Subcutaneous abdominal adipose tissue (tissue), 5 donors: ENCODE results near the gene MEG3.

Source experiments
- H3K27ac ChIP-seq: one replicate; pipeline ENCODE4 v1.7.0; 2013; ENCODE audit warnings: low read depth, mild to moderate bottlenecking, inconsistent platforms, low read length, moderate library complexity
- H3K27me3 ChIP-seq, 5 donors: one replicate each; pipeline ENCODE4 v1.7.0; 2013; ENCODE audit warnings: low read length in 5 of 5, inconsistent platforms in 1 of 5; ENCODE audit not compliant: control insufficient read depth in 5 of 5, insufficient read depth in 4 of 5
- H3K36me3 ChIP-seq, 5 donors: one replicate each; pipeline ENCODE4 v1.7.0; 2013; ENCODE audit warnings: low read length in 5 of 5; ENCODE audit not compliant: control insufficient read depth in 5 of 5, insufficient read depth in 5 of 5
- H3K4me1 ChIP-seq, 5 donors: one replicate each; pipeline ENCODE4 v1.7.0; 2013; ENCODE audit warnings: low read length in 5 of 5, mild to moderate bottlenecking in 3 of 5, moderate library complexity in 1 of 5; ENCODE audit not compliant: control insufficient read depth in 5 of 5, insufficient read depth in 5 of 5
- H3K4me3 ChIP-seq, 5 donors: one replicate each; pipeline ENCODE4 v1.7.0; 2013; ENCODE audit warnings: low read length in 5 of 5, low read depth in 1 of 5
- H3K9ac ChIP-seq, 5 donors: one replicate each; pipeline ENCODE4 v1.7.0; 2013; ENCODE audit warnings: low read length in 5 of 5, mild to moderate bottlenecking in 4 of 5, moderate library complexity in 3 of 5
- H3K9me3 ChIP-seq, 5 donors: one replicate each; pipeline ENCODE4 v1.7.0; 2013; ENCODE audit warnings: low read length in 5 of 5; ENCODE audit not compliant: control insufficient read depth in 5 of 5
- donor health status: healthy.
- donor health status: healthy.
- donor health status: healthy.
- donor health status: healthy.
- donor health status: healthy.

MEG3 gene

GRCh38 chr14:100892496-100893227 lies 66.7 kb downstream of the MEG3 start:
- H3K27me3 ChIP-seq = peaks cover 8 to 26% (median 19%) of the 10 kb centered on the region in 5 donors

GRCh38 chr14:100893228-100893601 lies 67.3 kb downstream of the MEG3 start:
- H3K27ac ChIP-seq = no peak overlapping the region
- H3K36me3 ChIP-seq = peaks cover 0 to 3% (median 0%) of the 10 kb centered on the region in 5 donors
- no peak overlapping the region for H3K9ac ChIP-seq
- peaks cover 0 to 2% (median under 1%) of the 10 kb centered on the region in 5 donors for H3K4me1 ChIP-seq
- H3K9me3 ChIP-seq = no peaks in the 10 kb centered on the region
- no peak overlapping the region for H3K4me3 ChIP-seq
- peaks cover 8 to 26% (median 20%) of the 10 kb centered on the region in 5 donors for H3K27me3 ChIP-seq

More at GRCh38 chr14:100892496-100893227, 66.7 kb downstream of the MEG3 start:
- H3K4me3 ChIP-seq = no peak overlapping the region
- H3K9ac ChIP-seq = no peak overlapping the region
- H3K4me1 ChIP-seq = no peaks in the 10 kb centered on the region
- no peak overlapping the region for H3K27ac ChIP-seq
- peaks cover 0 to 3% (median 0%) of the 10 kb centered on the region in 5 donors for H3K36me3 ChIP-seq
- no peaks in the 10 kb centered on the region for H3K9me3 ChIP-seq

GRCh38 chr14:100893760-100894159 lies 67.8 kb downstream of the MEG3 start:
- Histone ChIP-seq H3K9me3 (no peaks in the 10 kb centered on the region), H3K36me3 (peaks cover 0 to 3% (median 0%) of the 10 kb centered on the region in 5 donors), H3K27me3 (peaks cover 8 to 29% (median 24%) of the 10 kb centered on the region in 5 donors), H3K4me1 (peaks cover under 1 to 6% (median 5%) of the 10 kb centered on the region in 5 donors), H3K27ac (no peak overlapping the region), H3K9ac (no peak overlapping the region), H3K4me3 (no peak overlapping the region)

GRCh38 chr14:100894416-100894815 lies 68.5 kb downstream of the MEG3 start:
- H3K27me3 ChIP-seq = peaks cover 8 to 32% (median 24%) of the 10 kb centered on the region in 5 donors
- H3K4me3 ChIP-seq = no peak overlapping the region
- peaks cover 0 to 3% (median 0%) of the 10 kb centered on the region in 5 donors for H3K36me3 ChIP-seq

GRCh38 chr14:100895411-100895810 lies 69.5 kb downstream of the MEG3 start:
- Histone ChIP-seq H3K9ac (no peak overlapping the region), H3K9me3 (no peaks in the 10 kb centered on the region), H3K27me3 (peaks cover 8 to 36% (median 24%) of the 10 kb centered on the region in 5 donors), H3K36me3 (peaks cover 0 to 3% (median 0%) of the 10 kb centered on the region in 5 donors), H3K27ac (no peak overlapping the region), H3K4me3 (no peak overlapping the region), H3K4me1 (peaks cover 5 to 22% (median 21%) of the 10 kb centered on the region in 5 donors)

More at GRCh38 chr14:100894416-100894815, 68.5 kb downstream of the MEG3 start:
- Histone ChIP-seq H3K9ac (no peak overlapping the region), H3K9me3 (no peaks in the 10 kb centered on the region), H3K27ac (no peak overlapping the region), H3K4me1 (peaks cover 5 to 12% (median 11%) of the 10 kb centered on the region in 5 donors)

GRCh38 chr14:100896369-100897060 lies 70.6 kb downstream of the MEG3 start:
- peaks cover 5 to 29% (median 27%) of the 10 kb centered on the region in 5 donors for H3K4me1 ChIP-seq
- no peak overlapping the region for H3K27ac ChIP-seq
- no peak overlapping the region for H3K4me3 ChIP-seq
- H3K36me3 ChIP-seq = peaks cover 0 to 3% (median 0%) of the 10 kb centered on the region in 5 donors
- H3K9me3 ChIP-seq = peaks cover 0 to 2% (median under 1%) of the 10 kb centered on the region in 5 donors
- H3K9ac ChIP-seq = no peak overlapping the region
- peaks cover 15 to 46% (median 25%) of the 10 kb centered on the region in 5 donors for H3K27me3 ChIP-seq

- peaks cover 19 to 57% (median 26%) of the 10 kb centered on the region in 5 donors for H3K27me3 ChIP-seq
- H3K27ac ChIP-seq = no peak overlapping the region
- peaks cover 0 to 6% (median 3%) of the 10 kb centered on the region in 5 donors for H3K9me3 ChIP-seq
- peaks cover 0 to 5% (median 0%) of the 10 kb centered on the region in 5 donors for H3K36me3 ChIP-seq
- peaks cover 5 to 29% (median 27%) of the 10 kb centered on the region in 5 donors for H3K4me1 ChIP-seq
- no peak overlapping the region for H3K4me3 ChIP-seq
- H3K9ac ChIP-seq = no peak overlapping the region
Measured at GRCh38 chr14:100898465-100898864, 72.5 kb downstream of the MEG3 start.

- peak overlapping the region in 2 of 5 donors; percentile 29 to 34 for H3K4me3 ChIP-seq
- H3K36me3 ChIP-seq = peaks cover 0 to 2% (median 0%) of the 10 kb centered on the region in 5 donors
- peaks cover 5 to 29% (median 27%) of the 10 kb centered on the region in 5 donors for H3K4me1 ChIP-seq
- H3K27ac ChIP-seq = no peak overlapping the region
- peak overlapping the region in 1 of 5 donors; percentile 20 for H3K9ac ChIP-seq
- H3K9me3 ChIP-seq = peaks cover 0 to 6% (median 3%) of the 10 kb centered on the region in 5 donors
- H3K27me3 ChIP-seq = peaks cover 21 to 64% (median 31%) of the 10 kb centered on the region in 5 donors
Measured at GRCh38 chr14:100898935-100899883, 73.3 kb downstream of the MEG3 start.
